ENCODE results near the gene TP63.
A peak's percentile ranks its signal among the peaks of the same experiment; 100 is the strongest.

The TP63 gene

GRCh38 chr3:189813647-189814240 lies 182.6 kb downstream of the TP63 start:
- no peaks in the 10 kb centered on the region for H3K27me3 Mint-ChIP-seq
- no peak overlapping the region for H3K27ac Mint-ChIP-seq

GRCh38 chr3:189820365-189820720 lies 189.2 kb downstream of the TP63 start:
- Mint-ChIP-seq H3K4me3 (no peak overlapping the region), H3K27me3 (no peaks in the 10 kb centered on the region), H3K27ac (no peak overlapping the region), H3K4me1 (no peaks in the 10 kb centered on the region), H3K9me3 (no peaks in the 10 kb centered on the region)
- ATAC-seq (no peak), DNase-seq (no peak)

More at GRCh38 chr3:189813647-189814240, 182.6 kb downstream of the TP63 start:
- no peaks in the 10 kb centered on the region for H3K4me1 Mint-ChIP-seq
- no peak for DNase-seq
- ATAC-seq, result no peak
- no peak overlapping the region for H3K4me3 Mint-ChIP-seq
- no peaks in the 10 kb centered on the region for H3K9me3 Mint-ChIP-seq

GRCh38 chr3:189821262-189821661 lies 190.1 kb downstream of the TP63 start:
- H3K9me3 Mint-ChIP-seq, result no peaks in the 10 kb centered on the region
- no peak for ATAC-seq
- H3K4me3 Mint-ChIP-seq, result no peak overlapping the region
- no peaks in the 10 kb centered on the region for H3K27me3 Mint-ChIP-seq
- no peak for DNase-seq
- H3K4me1 Mint-ChIP-seq, result no peaks in the 10 kb centered on the region
- H3K27ac Mint-ChIP-seq, result no peak overlapping the region

- Mint-ChIP-seq H3K4me3 (no peak overlapping the region), H3K4me1 (no peaks in the 10 kb centered on the region), H3K9me3 (no peaks in the 10 kb centered on the region), H3K27me3 (no peaks in the 10 kb centered on the region), H3K27ac (no peak overlapping the region)
- DNase-seq, result no peak
- no peak for ATAC-seq
Measured at GRCh38 chr3:189822726-189823125, 191.5 kb downstream of the TP63 start.

- H3K27me3 Mint-ChIP-seq, result no peaks in the 10 kb centered on the region
- H3K4me3 Mint-ChIP-seq, result no peak overlapping the region
- no peak for ATAC-seq
- no peak for DNase-seq
- no peak overlapping the region for H3K27ac Mint-ChIP-seq
- H3K9me3 Mint-ChIP-seq, result no peaks in the 10 kb centered on the region
- no peaks in the 10 kb centered on the region for H3K4me1 Mint-ChIP-seq
Measured at GRCh38 chr3:189824629-189825312, 193.6 kb downstream of the TP63 start.

- H3K4me3 Mint-ChIP-seq, result no peak overlapping the region
- no peaks in the 10 kb centered on the region for H3K27me3 Mint-ChIP-seq
- no peak for ATAC-seq
Measured at GRCh38 chr3:189826566-189826965, 195.4 kb downstream of the TP63 start.

GRCh38 chr3:189827108-189827507 lies 195.9 kb downstream of the TP63 start:
- DNase-seq, result no peak
- H3K27me3 Mint-ChIP-seq, result no peaks in the 10 kb centered on the region
- no peak overlapping the region for H3K27ac Mint-ChIP-seq
- H3K4me3 Mint-ChIP-seq, result no peak overlapping the region
- H3K4me1 Mint-ChIP-seq, result no peaks in the 10 kb centered on the region
- no peak for ATAC-seq
- no peaks in the 10 kb centered on the region for H3K9me3 Mint-ChIP-seq

More at GRCh38 chr3:189826566-189826965, 195.4 kb downstream of the TP63 start:
- Mint-ChIP-seq H3K27ac (no peak overlapping the region), H3K4me1 (no peaks in the 10 kb centered on the region), H3K9me3 (no peaks in the 10 kb centered on the region)
- DNase-seq, result no peak

GRCh38 chr3:189830401-189830800 lies 199.2 kb downstream of the TP63 start:
- H3K4me3 Mint-ChIP-seq, result no peak overlapping the region
- H3K27me3 Mint-ChIP-seq, result no peaks in the 10 kb centered on the region
- no peaks in the 10 kb centered on the region for H3K4me1 Mint-ChIP-seq
- H3K27ac Mint-ChIP-seq, result no peak overlapping the region
- DNase-seq, result no peak
- no peak for ATAC-seq
- no peaks in the 10 kb centered on the region for H3K9me3 Mint-ChIP-seq

- Mint-ChIP-seq H3K9me3 (no peaks in the 10 kb centered on the region), H3K4me1 (no peaks in the 10 kb centered on the region), H3K27me3 (peaks cover 9% of the 10 kb centered on the region), H3K27ac (no peak overlapping the region), H3K4me3 (no peak overlapping the region)
- DNase-seq (no peak), ATAC-seq (no peak)
Measured at GRCh38 chr3:189833266-189833665, 202.1 kb downstream of the TP63 start.

GRCh38 chr3:189833996-189834395 lies 202.8 kb downstream of the TP63 start:
- no peaks in the 10 kb centered on the region for H3K4me1 Mint-ChIP-seq
- no peak for DNase-seq
- H3K9me3 Mint-ChIP-seq, result no peaks in the 10 kb centered on the region
- H3K4me3 Mint-ChIP-seq, result no peak overlapping the region
- ATAC-seq, result no peak
- H3K27me3 Mint-ChIP-seq, result peaks cover 9% of the 10 kb centered on the region
- H3K27ac Mint-ChIP-seq, result no peak overlapping the region

- Mint-ChIP-seq H3K27ac (no peak overlapping the region), H3K4me1 (no peaks in the 10 kb centered on the region), H3K4me3 (no peak overlapping the region), H3K9me3 (no peaks in the 10 kb centered on the region), H3K27me3 (peaks cover 9% of the 10 kb centered on the region)
- DNase-seq (no peak), ATAC-seq (no peak)
Measured at GRCh38 chr3:189834462-189834861, 203.3 kb downstream of the TP63 start.

GRCh38 chr3:189836795-189837194 lies 205.6 kb downstream of the TP63 start:
- DNase-seq, result no peak
- no peak overlapping the region for H3K4me3 Mint-ChIP-seq
- no peaks in the 10 kb centered on the region for H3K9me3 Mint-ChIP-seq
- no peak for ATAC-seq
- H3K4me1 Mint-ChIP-seq, result peaks cover 8% of the 10 kb centered on the region
- no peak overlapping the region for H3K27ac Mint-ChIP-seq
- peaks cover 9% of the 10 kb centered on the region for H3K27me3 Mint-ChIP-seq

GRCh38 chr3:189838291-189838690 lies 207.1 kb downstream of the TP63 start:
- Mint-ChIP-seq H3K27me3 (peaks cover 9% of the 10 kb centered on the region), H3K4me3 (no peak overlapping the region), H3K9me3 (no peaks in the 10 kb centered on the region), H3K27ac (no peak overlapping the region), H3K4me1 (peaks cover 16% of the 10 kb centered on the region)
- no peak for ATAC-seq
- no peak for DNase-seq

- no peak overlapping the region for H3K27ac Mint-ChIP-seq
- no peak overlapping the region for H3K4me3 Mint-ChIP-seq
- H3K27me3 Mint-ChIP-seq, result peaks cover 9% of the 10 kb centered on the region
- DNase-seq, result no peak
- no peaks in the 10 kb centered on the region for H3K9me3 Mint-ChIP-seq
- peaks cover 16% of the 10 kb centered on the region for H3K4me1 Mint-ChIP-seq
- ATAC-seq, result no peak
Measured at GRCh38 chr3:189839576-189839975, 208.4 kb downstream of the TP63 start.

- ATAC-seq (peak; percentile 92), DNase-seq (peak; percentile 3 to 20)
- Mint-ChIP-seq H3K4me1 (peaks cover 16% of the 10 kb centered on the region), H3K9me3 (no peaks in the 10 kb centered on the region), H3K4me3 (peak overlapping the region; percentile 48 to 57), H3K27me3 (peaks cover 4% of the 10 kb centered on the region), H3K27ac (peak overlapping the region; percentile 94 to 98)
Measured at GRCh38 chr3:189841473-189842205, 210.4 kb downstream of the TP63 start.

All from stimulated activated naive CD8-positive, alpha-beta T cell treated with anti-CD3 and anti-CD28 coated beads, Interleukin-15, amount 100 ng/mL, for 72 hours (primary cell).